GM12892 (cell line): ENCODE data around the gene KRT79.
"Not testable (repeated sequence)": the region's sequence is repeated elsewhere in the genome, so short reads cannot be mapped to it uniquely, and the experiment has no call there.

Source experiments
- DNase-seq: peaks from one replicate; pipeline ENCODE4 v3.0.0; 2011; ENCODE audit not compliant: insufficient read length
- FAIRE-seq: peaks from 2 replicates; lab custom pipeline; 2011; peaks lifted over from hg19 to GRCh38; lab: Jason Lieb, UNC
- POLR2A ChIP-seq: IDR thresholded peaks from 2 replicates; pipeline ENCODE4 v1.6.1; 2011; ENCODE audit warnings: low read depth, low read length, control low read depth
- POLR2AphosphoS5 ChIP-seq: IDR thresholded peaks from 2 replicates; pipeline ENCODE4 v1.6.1; 2011; ENCODE audit warnings: low read depth, low read length, control low read depth
- TAF1 ChIP-seq: IDR thresholded peaks from 2 replicates; pipeline ENCODE4 v1.6.1; 2011; ENCODE audit warnings: low read depth, mild to moderate bottlenecking, control low read depth, low read length, borderline replicate concordance

Gene KRT79

GRCh38 chr12:52796429-52796794 lies 37.7 kb downstream of the KRT79 start:
- FAIRE-seq, result no peak
- TF ChIP-seq TAF1 (no peak), POLR2AphosphoS5 (no peak), POLR2A (no peak)
- DNase-seq, result no peak

- DNase-seq (no peak), FAIRE-seq (no peak)
- TF ChIP-seq POLR2A, result no peak
- TF ChIP-seq POLR2AphosphoS5, result no peak
- TF ChIP-seq TAF1, result no peak
Observed at GRCh38 chr12:52795694-52796428, 38.2 kb downstream of the KRT79 start, which contains the start of gene KRT3. Gene KRT3, minus strand, starts transcription at chr12:52796117. Its CDS starts 75 bp downstream, at chr12:52796042.

GRCh38 chr12:52795332-52795674 lies 38.8 kb downstream of the KRT79 start:
- not testable (repeated sequence) for DNase-seq, FAIRE-seq

GRCh38 chr12:52794479-52795331 lies 39.4 kb downstream of the KRT79 start:
- no peak for FAIRE-seq

GRCh38 chr12:52792185-52793029 lies 41.7 kb downstream of the KRT79 start:
- TF ChIP-seq TAF1, result no peak
- no peak for TF ChIP-seq POLR2A
- no peak for TF ChIP-seq POLR2AphosphoS5
- no peak for DNase-seq
- no peak for FAIRE-seq

More at GRCh38 chr12:52794479-52795331, 39.4 kb downstream of the KRT79 start:
- TF ChIP-seq POLR2A, result no peak
- TF ChIP-seq TAF1, result no peak
- DNase-seq, result no peak

- FAIRE-seq, result no peak
- TF ChIP-seq TAF1, result no peak
- TF ChIP-seq POLR2A, result no peak
- TF ChIP-seq POLR2AphosphoS5, result no peak
- no peak for DNase-seq
Observed at GRCh38 chr12:52791271-52792184, 42.6 kb downstream of the KRT79 start.

GRCh38 chr12:52790427-52791270 lies 43.5 kb downstream of the KRT79 start:
- no peak for TF ChIP-seq TAF1
- no peak for TF ChIP-seq POLR2A
- FAIRE-seq, result no peak
- DNase-seq, result no peak

- TF ChIP-seq TAF1 (no peak), POLR2A (no peak), POLR2AphosphoS5 (no peak)
- DNase-seq, result no peak
- FAIRE-seq, result no peak
Observed at GRCh38 chr12:52789637-52790426, 44.3 kb downstream of the KRT79 start.

GRCh38 chr12:52788876-52789636 lies 45.1 kb downstream of the KRT79 start:
- no peak for DNase-seq
- no peak for FAIRE-seq

More at GRCh38 chr12:52788876-52789636, 45.1 kb downstream of the KRT79 start:
- TF ChIP-seq POLR2AphosphoS5 (no peak), POLR2A (no peak), TAF1 (no peak)
